ENCODE measurements around the gene ARL15. TPM values are rescaled to one million over a fixed set of nuclear protein-coding genes. Genes with fewer than 3 reads are reported as not detected.

Gene ARL15
- total and polyA plus RNA-seq, 7 donors, result 11.7 to 30.7 (median 16.6) TPM

DNA sequence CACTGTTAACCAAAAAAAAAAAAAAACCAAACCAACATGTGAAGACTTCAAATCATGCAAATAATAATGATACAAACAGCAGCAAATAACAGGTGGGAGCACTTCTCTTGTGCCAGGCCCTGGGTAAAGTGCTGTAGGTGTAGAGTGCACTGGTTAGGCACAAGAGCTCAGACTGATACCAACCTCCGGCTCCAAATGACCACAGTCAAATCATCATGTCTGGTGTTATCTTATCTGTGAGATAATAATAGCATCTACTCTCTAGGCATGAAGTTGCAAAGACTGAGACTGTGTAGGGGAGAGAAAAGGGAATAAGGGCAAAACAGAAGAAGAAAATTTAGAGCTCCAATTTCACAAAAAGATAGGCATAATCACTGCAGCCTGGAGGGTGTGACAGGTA is 159.5 kb downstream of the ARL15 start:
- intact Hi-C loops (cut with DNase I), result no loop called here
- H3K36me3 ChIP-seq, result no peaks in the 10 kb centered on the region
- no peak for TF ChIP-seq POLR2A (IDR thresholded peaks at IDR 0.05)
- TF ChIP-seq, protein P1, sequence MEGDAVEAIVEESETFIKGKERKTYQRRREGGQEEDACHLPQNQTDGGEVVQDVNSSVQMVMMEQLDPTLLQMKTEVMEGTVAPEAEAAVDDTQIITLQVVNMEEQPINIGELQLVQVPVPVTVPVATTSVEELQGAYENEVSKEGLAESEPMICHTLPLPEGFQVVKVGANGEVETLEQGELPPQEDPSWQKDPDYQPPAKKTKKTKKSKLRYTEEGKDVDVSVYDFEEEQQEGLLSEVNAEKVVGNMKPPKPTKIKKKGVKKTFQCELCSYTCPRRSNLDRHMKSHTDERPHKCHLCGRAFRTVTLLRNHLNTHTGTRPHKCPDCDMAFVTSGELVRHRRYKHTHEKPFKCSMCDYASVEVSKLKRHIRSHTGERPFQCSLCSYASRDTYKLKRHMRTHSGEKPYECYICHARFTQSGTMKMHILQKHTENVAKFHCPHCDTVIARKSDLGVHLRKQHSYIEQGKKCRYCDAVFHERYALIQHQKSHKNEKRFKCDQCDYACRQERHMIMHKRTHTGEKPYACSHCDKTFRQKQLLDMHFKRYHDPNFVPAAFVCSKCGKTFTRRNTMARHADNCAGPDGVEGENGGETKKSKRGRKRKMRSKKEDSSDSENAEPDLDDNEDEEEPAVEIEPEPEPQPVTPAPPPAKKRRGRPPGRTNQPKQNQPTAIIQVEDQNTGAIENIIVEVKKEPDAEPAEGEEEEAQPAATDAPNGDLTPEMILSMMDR (IDR thresholded peaks at IDR 0.05), result no peak
- TF ChIP-seq POLR2AphosphoS5 (IDR thresholded peaks at IDR 0.05), result no peak
- TF ChIP-seq EP300 (IDR thresholded peaks at IDR 0.05), result no peak
- no peak for DNase-seq
- peaks cover 0 to 12% (median 5%) of the 10 kb centered on the region in 4 donors for H3K4me1 ChIP-seq
- H3K9me3 ChIP-seq, result no peaks in the 10 kb centered on the region
- H3K27me3 ChIP-seq, result no peaks in the 10 kb centered on the region
- H3K4me3 ChIP-seq, result no peak overlapping the region
- no peak overlapping the region for H3K27ac ChIP-seq
- WGBS, 2 donors, result 88 to 94% methylated on average over 1 of the region's 1 CpG

DNA sequence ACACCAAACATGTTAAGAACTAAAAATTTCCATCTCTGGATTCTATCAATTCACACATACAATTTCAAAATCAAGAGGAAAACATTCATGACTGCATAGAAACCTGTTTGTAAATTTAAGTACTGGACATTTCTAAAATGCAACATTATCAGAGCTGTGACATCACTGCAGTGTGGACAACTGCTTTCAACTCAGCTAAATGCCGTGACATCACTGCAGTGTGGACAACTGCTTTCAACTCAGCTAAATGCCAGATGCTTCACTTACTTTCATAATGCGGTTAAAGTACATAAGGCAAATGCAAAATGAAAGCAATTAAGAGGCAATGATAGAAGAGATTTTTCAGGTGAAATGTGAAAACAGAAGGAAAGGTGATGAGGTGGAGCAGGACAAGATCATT is 161.5 kb downstream of the ARL15 start:
- WGBS, 2 donors, result 86 to 88% methylated on average over 2 of the region's 2 CpGs
- H3K9me3 ChIP-seq, result no peaks in the 10 kb centered on the region
- peaks cover 0 to 12% (median 5%) of the 10 kb centered on the region in 4 donors for H3K4me1 ChIP-seq
- no peak overlapping the region for H3K4me3 ChIP-seq
- TF ChIP-seq EP300 (IDR thresholded peaks at IDR 0.05) (no peak), POLR2AphosphoS5 (IDR thresholded peaks at IDR 0.05) (no peak), POLR2A (IDR thresholded peaks at IDR 0.05) (no peak)
- TF ChIP-seq, protein P1 (IDR thresholded peaks at IDR 0.05), result no peak
- H3K27ac ChIP-seq, result no peak overlapping the region
- intact Hi-C loops (cut with DNase I), result no loop called here
- no peaks in the 10 kb centered on the region for H3K27me3 ChIP-seq
- no peak for DNase-seq
- no peaks in the 10 kb centered on the region for H3K36me3 ChIP-seq

DNA sequence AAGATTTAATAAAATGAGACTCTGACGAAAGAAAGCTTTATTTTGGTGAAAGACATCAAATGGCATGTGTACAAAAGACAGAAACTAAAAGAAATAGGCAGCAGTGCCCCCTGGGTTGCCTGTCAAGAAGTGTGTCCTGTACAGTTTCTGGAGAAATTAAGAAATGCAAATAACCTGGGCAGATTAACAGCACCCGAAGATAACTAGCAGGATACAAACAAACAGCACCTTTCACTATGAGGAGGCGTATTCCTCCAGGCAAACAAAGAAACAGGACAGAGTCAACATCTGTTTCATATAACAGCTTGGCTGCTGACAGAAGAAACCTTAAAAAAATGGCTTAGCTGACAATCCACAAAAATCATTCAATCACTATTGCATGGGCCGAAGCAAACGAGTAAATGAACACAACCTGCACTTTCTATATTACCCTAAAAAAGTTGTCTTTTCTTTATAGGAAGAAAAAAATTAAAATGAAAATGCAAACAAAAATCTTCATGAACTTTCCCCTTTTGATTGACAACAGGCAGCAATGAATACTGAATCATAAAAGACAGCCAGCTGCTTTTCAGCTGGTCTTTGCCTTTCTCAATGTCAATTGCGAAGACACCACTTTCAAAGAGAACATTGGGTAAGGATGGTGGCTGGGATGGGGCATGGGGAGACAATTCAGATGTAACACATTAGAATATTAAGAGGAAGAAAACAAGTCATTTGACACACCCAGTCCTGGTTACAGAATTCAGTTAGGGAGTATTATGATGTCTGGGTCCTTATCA is 162.1 kb downstream of the ARL15 start:
- TF ChIP-seq, protein P1 (IDR thresholded peaks at IDR 0.05), result no peak
- TF ChIP-seq POLR2A (IDR thresholded peaks at IDR 0.05) (no peak), POLR2AphosphoS5 (IDR thresholded peaks at IDR 0.05) (no peak), EP300 (IDR thresholded peaks at IDR 0.05) (no peak)
- no peaks in the 10 kb centered on the region for H3K36me3 ChIP-seq
- no peak overlapping the region for H3K4me3 ChIP-seq
- no peak overlapping the region for H3K27ac ChIP-seq
- no peaks in the 10 kb centered on the region for H3K27me3 ChIP-seq
- no peaks in the 10 kb centered on the region for H3K9me3 ChIP-seq
- intact Hi-C loops (cut with DNase I), result no loop called here
- no peak for DNase-seq
- H3K4me1 ChIP-seq, result peaks cover 0 to 12% (median 5%) of the 10 kb centered on the region in 4 donors
- WGBS, 2 donors, result 63 to 75% methylated on average over 6 of the region's 6 CpGs

DNA sequence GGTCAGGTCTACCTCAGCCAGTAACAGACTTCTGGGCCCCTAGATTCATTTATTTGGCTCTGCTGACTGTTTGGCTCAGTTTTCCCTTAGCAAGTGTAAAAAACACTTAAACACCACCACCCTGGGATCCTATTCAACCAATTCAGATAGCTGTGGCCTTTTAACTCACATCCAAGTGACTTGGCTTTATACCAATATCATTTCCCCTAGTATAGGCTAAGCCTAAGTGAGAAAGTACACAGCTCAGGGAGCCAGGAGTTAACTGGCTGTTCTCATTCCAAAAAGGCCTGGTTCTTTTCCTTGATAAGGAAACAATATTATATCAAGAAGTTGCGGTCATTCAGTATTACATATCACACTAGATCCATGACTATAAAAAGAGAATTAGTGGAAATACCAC is 163.5 kb downstream of the ARL15 start:
- intact Hi-C loops (cut with DNase I), result no loop called here
- H3K4me3 ChIP-seq, result no peak overlapping the region
- no peaks in the 10 kb centered on the region for H3K9me3 ChIP-seq
- no peak for DNase-seq
- no peaks in the 10 kb centered on the region for H3K36me3 ChIP-seq
- H3K27me3 ChIP-seq, result no peaks in the 10 kb centered on the region
- no peak overlapping the region for H3K27ac ChIP-seq
- TF ChIP-seq POLR2AphosphoS5 (IDR thresholded peaks at IDR 0.05) (no peak), POLR2A (IDR thresholded peaks at IDR 0.05) (no peak), EP300 (IDR thresholded peaks at IDR 0.05) (no peak)
- TF ChIP-seq, protein P1 (IDR thresholded peaks at IDR 0.05), result no peak
- H3K4me1 ChIP-seq, result peaks cover 0 to 12% (median 5%) of the 10 kb centered on the region in 4 donors
- 98% methylated on average over 1 of the region's 1 CpG for WGBS, 2 donors

Measured in sigmoid colon (tissue), 7 donors.